HG03378 (cell line): ENCODE measurements around the gene QKI.

Source experiments
- ATAC-seq: cut with Tn5 transposase; IDR thresholded peaks from one replicate; pipeline ENCODE4 v1.9.1; 2021; ENCODE audit warnings: mild to moderate bottlenecking, moderate library complexity; ENCODE audit not compliant: unreplicated experiment

Gene QKI

DNA sequence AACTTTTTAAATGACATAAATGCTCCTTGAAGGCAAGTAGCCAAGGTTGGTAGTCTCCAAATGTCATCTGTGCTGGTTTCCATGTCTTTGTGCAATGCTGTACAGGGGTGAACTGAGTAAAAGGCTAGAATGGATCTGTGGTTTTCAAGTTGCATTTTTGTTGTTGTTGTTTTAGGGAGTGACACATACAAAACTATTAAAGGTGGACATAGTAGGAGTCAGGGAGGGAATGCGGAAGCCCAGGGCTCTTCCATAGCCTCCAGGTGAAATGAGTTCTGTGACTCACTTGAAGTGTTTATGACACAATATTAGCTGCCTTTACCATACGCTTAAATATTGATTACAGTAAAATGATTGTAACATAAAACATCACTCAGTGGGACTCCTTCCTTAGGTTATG, 22.5 kb upstream of the QKI start:
- ATAC-seq, result no peak

GRCh38 chr6:163392533-163392932, 22.0 kb upstream of the QKI start:
- ATAC-seq, result no peak

DNA sequence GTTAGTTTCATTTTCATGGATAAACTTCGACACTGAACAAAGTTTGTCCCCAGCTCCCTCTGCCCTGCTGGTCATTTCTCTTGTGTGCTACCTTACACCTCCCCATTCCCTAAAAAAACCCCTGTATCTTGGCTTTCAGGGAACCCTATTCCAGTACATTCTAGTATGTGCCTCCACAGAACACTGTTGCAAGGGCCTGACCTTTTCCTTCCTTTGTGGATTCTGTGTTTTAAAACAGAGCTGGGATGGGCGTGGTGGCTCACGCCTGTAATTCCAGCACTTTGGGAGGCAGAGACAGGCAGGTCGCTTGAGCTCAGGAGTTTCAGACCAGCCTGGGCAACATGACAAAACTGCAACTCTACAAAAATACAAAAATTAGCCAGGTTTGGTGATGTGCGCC, 20.6 kb upstream of the QKI start:
- no peak for ATAC-seq

- no peak for ATAC-seq
These were observed 19.9 kb upstream of the QKI start for GRCh38 chr6:163394659-163395058.

DNA sequence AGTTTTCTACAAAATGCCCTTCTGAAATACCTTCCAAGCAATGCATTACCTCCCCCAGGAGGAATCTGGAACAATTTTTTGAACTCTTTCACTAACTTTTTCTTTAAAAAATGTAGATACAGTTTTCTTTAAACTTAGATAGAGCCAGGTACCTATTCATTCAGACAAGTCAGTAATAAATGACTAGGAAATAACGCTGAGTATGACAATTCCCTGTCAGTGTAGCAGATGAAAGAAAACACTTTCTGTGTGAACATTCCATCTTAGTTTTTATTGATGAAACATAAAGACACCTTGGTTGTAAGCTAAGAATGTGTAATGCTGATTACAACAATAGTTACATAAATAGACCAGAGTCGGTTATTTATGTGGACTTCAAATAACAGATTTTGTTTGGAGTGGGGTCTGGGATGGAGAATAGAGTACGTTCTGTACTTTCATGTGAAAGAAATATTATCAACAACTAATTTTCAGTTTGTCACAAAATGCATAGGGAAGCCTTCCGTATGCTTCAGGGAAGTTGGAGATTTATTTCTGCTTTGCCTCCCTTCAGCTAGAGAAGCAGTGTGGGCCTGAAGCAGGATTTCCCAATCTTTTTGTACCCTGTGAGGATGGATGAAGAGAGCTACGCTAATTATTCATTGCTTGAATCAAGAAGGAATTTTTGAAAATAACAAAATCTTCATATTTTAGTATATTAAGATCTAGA, 19.2 kb upstream of the QKI start:
- no peak for ATAC-seq

- no peak for ATAC-seq
These were observed 18.7 kb upstream of the QKI start for GRCh38 chr6:163395831-163396185.

- ATAC-seq, result no peak
These were observed 17.2 kb upstream of the QKI start for GRCh38 chr6:163397326-163397725.

DNA sequence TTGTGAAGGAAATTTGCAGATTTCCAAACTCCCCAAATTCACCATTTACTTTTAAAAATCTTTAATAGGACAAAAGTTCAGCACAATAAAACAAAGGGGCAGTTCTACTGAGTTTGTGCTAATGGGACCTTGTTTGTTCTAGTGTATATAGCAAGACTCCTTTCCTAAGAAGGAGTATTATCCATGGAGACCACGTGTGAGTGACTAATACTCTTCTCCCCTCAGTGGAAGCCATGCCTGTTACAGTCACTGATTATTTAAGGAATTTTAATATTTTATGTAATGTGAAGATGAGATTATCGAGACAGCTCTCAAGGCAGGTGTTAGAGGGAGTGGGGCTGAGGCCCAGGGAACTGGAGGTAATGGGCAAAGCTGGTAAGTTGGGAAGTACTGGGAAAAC, 16.4 kb upstream of the QKI start:
- no peak for ATAC-seq

DNA sequence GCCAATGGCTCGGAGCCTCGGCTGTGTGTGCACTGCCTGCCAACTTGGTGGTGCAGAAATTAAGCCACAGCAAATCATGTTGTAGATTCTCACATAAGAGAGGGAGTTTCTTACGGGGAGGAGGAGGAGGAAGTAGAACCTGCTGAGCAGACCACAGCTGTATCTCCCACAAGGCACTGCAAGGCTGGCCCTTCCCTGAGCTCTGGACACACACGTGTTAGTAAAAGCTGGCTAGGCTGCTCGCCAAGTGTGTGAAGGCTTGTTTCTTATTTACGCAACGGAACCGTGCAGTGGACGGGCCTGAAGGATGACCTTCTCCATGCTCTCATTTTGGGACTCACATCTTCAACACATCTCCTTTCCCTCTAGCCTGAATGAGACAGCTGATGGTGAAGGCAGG, 15.7 kb upstream of the QKI start:
- ATAC-seq, result no peak

GRCh38 chr6:163400509-163400908, 14.0 kb upstream of the QKI start:
- no peak for ATAC-seq

DNA sequence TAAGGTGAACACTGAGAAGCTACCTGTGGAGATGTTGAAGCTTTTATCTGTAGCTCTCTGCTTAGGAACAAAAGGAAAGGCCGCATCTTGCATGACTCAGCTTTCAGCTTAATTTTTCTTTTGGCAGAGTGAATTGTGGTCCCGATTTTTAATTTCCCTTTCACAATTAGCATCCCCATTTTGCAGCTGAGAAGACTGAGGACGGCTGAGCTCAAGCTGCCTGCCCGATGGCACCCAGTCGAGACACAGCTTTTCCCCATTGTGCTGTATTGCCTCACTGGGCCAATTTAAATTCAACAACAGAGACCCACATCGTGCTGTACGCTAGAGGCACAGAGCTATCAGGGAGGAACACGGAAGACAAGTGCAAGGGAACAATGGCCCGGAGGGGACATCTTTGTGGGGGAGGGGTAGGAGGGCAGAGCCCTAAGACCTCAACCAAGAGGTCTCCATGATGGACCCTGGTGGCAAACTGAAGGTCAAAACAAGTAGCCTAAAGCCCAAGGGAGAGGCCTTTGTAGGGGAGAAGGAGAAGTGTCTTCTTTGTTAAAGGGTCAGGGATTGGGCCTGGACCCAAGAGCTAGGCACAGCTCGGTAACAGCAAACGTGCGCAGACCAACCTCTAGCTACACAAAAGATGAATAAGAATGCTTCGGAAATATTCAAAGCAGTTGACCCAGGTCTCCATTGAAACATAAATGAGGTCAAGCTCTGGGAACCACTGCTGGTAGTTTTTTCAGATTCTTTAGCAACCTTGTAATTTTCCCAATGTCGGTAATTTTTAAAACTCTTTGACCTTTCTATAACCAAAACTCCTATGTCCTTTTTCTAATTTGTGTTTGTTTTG, 13.3 kb upstream of the QKI start:
- no peak for ATAC-seq

GRCh38 chr6:163402616-163403015, 11.9 kb upstream of the QKI start:
- ATAC-seq, result no peak

- ATAC-seq, result no peak
These were observed 9.7 kb upstream of the QKI start for GRCh38 chr6:163404825-163405265.

- ATAC-seq, result peak; percentile 79
These were observed 8.9 kb upstream of the QKI start for GRCh38 chr6:163405412-163406309.

GRCh38 chr6:163406366-163406765, 8.2 kb upstream of the QKI start:
- ATAC-seq, result peak; percentile 11

DNA sequence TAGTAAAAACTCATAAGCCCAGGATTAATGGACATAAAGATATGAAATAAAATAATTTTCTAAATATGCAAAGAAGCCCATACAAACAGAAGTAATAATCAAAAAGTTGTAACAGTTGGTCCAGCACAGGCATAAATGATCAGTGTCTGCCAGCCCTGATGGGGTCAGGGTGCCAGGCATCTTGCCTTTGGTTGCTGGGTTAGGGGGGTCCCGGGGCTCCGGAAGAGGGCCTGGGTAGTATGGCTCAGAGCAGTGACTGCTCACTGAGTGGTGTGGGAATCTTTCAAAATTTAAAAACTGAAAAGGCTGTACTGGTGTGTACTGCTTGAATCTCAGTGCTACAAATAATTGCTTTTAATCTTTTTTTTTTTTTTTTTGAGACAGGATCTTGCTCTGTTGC, 7.7 kb upstream of the QKI start:
- ATAC-seq, result no peak

GRCh38 chr6:163408352-163408991, 6.0 kb upstream of the QKI start:
- no peak for ATAC-seq

DNA sequence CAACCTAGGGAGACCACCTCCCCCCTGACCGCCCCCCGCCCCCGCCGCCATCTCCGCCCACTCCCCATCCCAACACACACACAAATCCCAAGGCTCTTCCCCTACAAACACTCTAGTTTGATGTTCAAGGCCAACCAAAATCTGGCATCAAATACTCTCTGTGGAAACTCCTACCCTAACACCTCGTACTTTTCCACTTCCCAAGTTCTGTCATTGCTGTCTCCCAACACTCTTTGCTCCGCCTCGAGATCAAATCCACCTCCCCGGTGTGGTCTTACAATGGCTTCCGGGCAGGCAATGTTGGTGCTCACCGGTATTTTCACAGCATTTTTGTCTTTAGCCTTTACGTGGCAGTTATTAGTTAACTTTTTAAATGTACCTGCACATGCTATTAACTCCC, 4.8 kb upstream of the QKI start:
- ATAC-seq, result no peak

DNA sequence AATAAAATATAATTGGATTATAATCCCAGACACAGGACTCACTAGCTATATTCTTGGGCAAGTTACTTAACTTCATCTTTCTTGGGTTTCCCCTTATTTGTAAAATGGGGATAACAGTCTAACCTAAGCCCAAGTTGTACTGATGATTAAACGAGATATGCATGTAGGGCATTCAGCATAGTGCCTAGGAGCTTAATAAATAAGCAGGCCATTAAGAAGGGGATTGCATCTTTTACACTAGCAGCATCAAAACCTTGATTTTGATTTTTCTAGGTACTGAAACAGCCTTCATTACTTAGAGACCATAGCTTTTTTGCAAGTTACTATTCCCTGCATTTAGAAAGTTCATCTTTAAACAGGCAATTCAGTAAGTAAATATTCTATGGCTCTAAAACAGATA, 2.2 kb upstream of the QKI start:
- ATAC-seq, result no peak

- ATAC-seq, result no peak
These were observed 1.6 kb upstream of the QKI start for GRCh38 chr6:163412801-163413344.
